Measurements from ENCODE around the gene TAB2. TPM values are rescaled to one million over a fixed set of nuclear protein-coding genes. Genes with fewer than 3 reads are reported as not detected.

Gene TAB2
- polyA plus RNA-seq, 2 of the 4 experiments (the other 2 are of a cell fraction), result 23.0 to 49.0 TPM

DNA sequence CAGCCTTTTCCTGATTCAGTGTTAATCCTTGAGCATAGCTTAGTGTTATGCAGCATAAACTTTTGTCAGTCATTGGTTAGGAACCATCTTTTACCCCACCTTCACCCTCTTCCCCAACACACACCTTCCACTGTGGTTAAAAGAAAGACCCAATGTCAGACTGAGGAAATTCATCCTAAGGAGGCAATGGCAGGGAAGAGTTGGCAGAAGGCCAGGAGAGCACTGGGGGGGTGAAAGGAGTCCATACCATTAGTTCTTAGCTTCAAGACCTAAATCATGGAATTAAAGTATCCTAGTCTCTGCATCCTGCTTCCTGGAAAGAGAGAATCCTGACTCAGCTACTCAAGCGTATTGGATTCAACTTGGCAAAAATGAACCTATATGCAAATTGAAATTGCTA lies 16.9 kb upstream of the TAB2 start:
- 100% methylated on average over 1 of the region's 1 CpG for WGBS (ENCODE audit: missing lambda C conversion rate)
- H3K27ac ChIP-seq, result no peak overlapping the region
- no peak for DNase-seq (ENCODE audit: low read depth in 1 of 2, low spot score in 1 of 2)
- ChIA-PET CTCF (interaction anchor here (0.6 to 1.4 kb wide), 2 partner anchors 272 to 870 kb away, joined by 3 read pairs; no protein-coding TSS in a partner anchor), POLR2A (no interaction called here)
- no peak for FAIRE-seq
- H3K4me1 ChIP-seq, result no peaks in the 10 kb centered on the region
- no peak overlapping the region for H3K4me3 ChIP-seq
- H3K4me2 ChIP-seq, result no peak overlapping the region
- H3K9me3 ChIP-seq, result no peaks in the 10 kb centered on the region
- no peak for ATAC-seq
- TF ChIP-seq BHLHE40 (IDR thresholded peaks at IDR 0.05; ENCODE audit: low read depth, low read length) (no peak), MYC (IDR thresholded peaks at IDR 0.05; ENCODE audit: borderline replicate concordance, low read length) (no peak), GATA3 (IDR thresholded peaks at IDR 0.05; ENCODE audit: borderline replicate concordance) (no peak)

- FAIRE-seq (no peak), ATAC-seq (no peak), DNase-seq (ENCODE audit: low read depth in 1 of 2, low spot score in 1 of 2) (no peak)
- ChIA-PET POLR2A (interaction anchor here (1.4 kb wide), 1 partner anchor 15 kb away, joined by 3 read pairs; the partner anchor contains the start of gene TAB2), CTCF (no interaction called here)
- no peaks in the 10 kb centered on the region for H3K9me3 ChIP-seq
- H3K27ac ChIP-seq, result no peak overlapping the region
- peaks cover 11% of the 10 kb centered on the region for H3K4me1 ChIP-seq
- WGBS (ENCODE audit: missing lambda C conversion rate), result 74% methylated on average over 3 of the region's 3 CpGs
- TF ChIP-seq EHMT2 (IDR thresholded peaks at IDR 0.05; ENCODE audit: low read depth) (no peak), ZSCAN20 (CRISPR knock-in tag; IDR thresholded peaks at IDR 0.05) (no peak)
- TF ChIP-seq, protein P1, sequence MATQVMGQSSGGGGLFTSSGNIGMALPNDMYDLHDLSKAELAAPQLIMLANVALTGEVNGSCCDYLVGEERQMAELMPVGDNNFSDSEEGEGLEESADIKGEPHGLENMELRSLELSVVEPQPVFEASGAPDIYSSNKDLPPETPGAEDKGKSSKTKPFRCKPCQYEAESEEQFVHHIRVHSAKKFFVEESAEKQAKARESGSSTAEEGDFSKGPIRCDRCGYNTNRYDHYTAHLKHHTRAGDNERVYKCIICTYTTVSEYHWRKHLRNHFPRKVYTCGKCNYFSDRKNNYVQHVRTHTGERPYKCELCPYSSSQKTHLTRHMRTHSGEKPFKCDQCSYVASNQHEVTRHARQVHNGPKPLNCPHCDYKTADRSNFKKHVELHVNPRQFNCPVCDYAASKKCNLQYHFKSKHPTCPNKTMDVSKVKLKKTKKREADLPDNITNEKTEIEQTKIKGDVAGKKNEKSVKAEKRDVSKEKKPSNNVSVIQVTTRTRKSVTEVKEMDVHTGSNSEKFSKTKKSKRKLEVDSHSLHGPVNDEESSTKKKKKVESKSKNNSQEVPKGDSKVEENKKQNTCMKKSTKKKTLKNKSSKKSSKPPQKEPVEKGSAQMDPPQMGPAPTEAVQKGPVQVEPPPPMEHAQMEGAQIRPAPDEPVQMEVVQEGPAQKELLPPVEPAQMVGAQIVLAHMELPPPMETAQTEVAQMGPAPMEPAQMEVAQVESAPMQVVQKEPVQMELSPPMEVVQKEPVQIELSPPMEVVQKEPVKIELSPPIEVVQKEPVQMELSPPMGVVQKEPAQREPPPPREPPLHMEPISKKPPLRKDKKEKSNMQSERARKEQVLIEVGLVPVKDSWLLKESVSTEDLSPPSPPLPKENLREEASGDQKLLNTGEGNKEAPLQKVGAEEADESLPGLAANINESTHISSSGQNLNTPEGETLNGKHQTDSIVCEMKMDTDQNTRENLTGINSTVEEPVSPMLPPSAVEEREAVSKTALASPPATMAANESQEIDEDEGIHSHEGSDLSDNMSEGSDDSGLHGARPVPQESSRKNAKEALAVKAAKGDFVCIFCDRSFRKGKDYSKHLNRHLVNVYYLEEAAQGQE (IDR thresholded peaks at IDR 0.05), result no peak
- H3K4me3 ChIP-seq, result no peak overlapping the region
- H3K4me2 ChIP-seq, result no peak overlapping the region
Measured at GRCh38 chr6:149302723-149303122, 14.8 kb upstream of the TAB2 start.

- Histone ChIP-seq H3K4me3 (no peak overlapping the region), H3K27ac (no peak overlapping the region), H3K4me2 (no peak overlapping the region), H3K4me1 (peaks cover 17% of the 10 kb centered on the region), H3K9me3 (no peaks in the 10 kb centered on the region)
- FAIRE-seq (no peak), ATAC-seq (no peak), DNase-seq (ENCODE audit: low read depth in 1 of 2, low spot score in 1 of 2) (no peak)
- 25% methylated on average over 1 of the region's 1 CpG for WGBS (ENCODE audit: missing lambda C conversion rate)
- POLR2A ChIA-PET, result no interaction called here
- CTCF ChIA-PET, result no interaction called here
- TF ChIP-seq EHMT2 (IDR thresholded peaks at IDR 0.05; ENCODE audit: low read depth) (no peak), SMC3 (IDR thresholded peaks at IDR 0.05) (no peak), TFCP2L1 (CRISPR knock-in tag; IDR thresholded peaks at IDR 0.05) (no peak), RFX5 (IDR thresholded peaks at IDR 0.05) (no peak), RAD21 (conservative IDR thresholded peaks at IDR 0.05 in 1 of 2, IDR thresholded peaks at IDR 0.05 in 1 of 2) (no peak), ZFP36 (IDR thresholded peaks at IDR 0.05; ENCODE audit: borderline replicate concordance, partially characterized antibody) (no peak), CEBPB (IDR thresholded peaks at IDR 0.05) (no peak), RNF2 (IDR thresholded peaks at IDR 0.05; ENCODE audit: borderline replicate concordance, low read depth) (no peak), JUNB (IDR thresholded peaks at IDR 0.05) (no peak), BHLHE40 (IDR thresholded peaks at IDR 0.05; ENCODE audit: low read depth, low read length) (no peak), MAFK (IDR thresholded peaks at IDR 0.05; ENCODE audit: partially characterized antibody) (no peak), NFE2L2 (conservative IDR thresholded peaks at IDR 0.05; ENCODE audit: low read length) (no peak), CBX2 (IDR thresholded peaks at IDR 0.05; ENCODE audit: borderline replicate concordance, low read depth) (no peak)
- TF ChIP-seq, protein P2, sequence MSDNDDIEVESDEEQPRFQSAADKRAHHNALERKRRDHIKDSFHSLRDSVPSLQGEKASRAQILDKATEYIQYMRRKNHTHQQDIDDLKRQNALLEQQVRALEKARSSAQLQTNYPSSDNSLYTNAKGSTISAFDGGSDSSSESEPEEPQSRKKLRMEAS (IDR thresholded peaks at IDR 0.05), result no peak
- TF ChIP-seq, protein P3, sequence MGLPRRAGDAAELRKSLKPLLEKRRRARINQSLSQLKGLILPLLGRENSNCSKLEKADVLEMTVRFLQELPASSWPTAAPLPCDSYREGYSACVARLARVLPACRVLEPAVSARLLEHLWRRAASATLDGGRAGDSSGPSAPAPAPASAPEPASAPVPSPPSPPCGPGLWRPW (IDR thresholded peaks at IDR 0.05), result no peak
- TF ChIP-seq, protein P4, sequence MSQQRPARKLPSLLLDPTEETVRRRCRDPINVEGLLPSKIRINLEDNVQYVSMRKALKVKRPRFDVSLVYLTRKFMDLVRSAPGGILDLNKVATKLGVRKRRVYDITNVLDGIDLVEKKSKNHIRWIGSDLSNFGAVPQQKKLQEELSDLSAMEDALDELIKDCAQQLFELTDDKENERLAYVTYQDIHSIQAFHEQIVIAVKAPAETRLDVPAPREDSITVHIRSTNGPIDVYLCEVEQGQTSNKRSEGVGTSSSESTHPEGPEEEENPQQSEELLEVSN (IDR thresholded peaks at IDR 0.05; ENCODE audit: borderline replicate concordance, low read depth), result no peak
Measured at GRCh38 chr6:149303468-149303867, 14.0 kb upstream of the TAB2 start.
